Kidney (tissue), 14 donors: ENCODE results near the gene SORBS2. TPM values are rescaled to one million over a fixed set of nuclear protein-coding genes. Genes with fewer than 3 reads are reported as not detected.
A peak's percentile ranks its signal among the peaks of the same experiment; 100 is the strongest.

Experiments
- DNase-seq, 5 donors: peaks; one replicate each; pipeline ENCODE4 v3.0.0-alpha.2; 2013 to 2020
- FAIRE-seq: peaks from 2 replicates; lab custom pipeline; 2012; peaks lifted over from hg19 to GRCh38; lab: Jason Lieb, UNC
- H3K27ac ChIP-seq, 2 donors: one replicate each; pipeline ENCODE4 v1.7.0; 2013; ENCODE audit warnings: low read depth in 2 of 2, low read length in 2 of 2, inconsistent platforms in 1 of 2
- H3K27me3 ChIP-seq: one replicate; pipeline ENCODE4 v1.7.1; 2013; ENCODE audit warnings: low read length, inconsistent platforms; ENCODE audit not compliant: control insufficient read depth, insufficient read depth
- H3K36me3 ChIP-seq, 3 donors: one replicate each; pipeline versions ENCODE4 v1.7.0 to v1.7.1; 2013; ENCODE audit warnings: low read length in 3 of 3, control low read depth in 1 of 3, inconsistent platforms in 1 of 3; ENCODE audit not compliant: insufficient read depth in 3 of 3, control insufficient read depth in 2 of 3
- H3K4me1 ChIP-seq, 3 donors: one replicate each; pipeline versions ENCODE4 v1.7.0 to v1.7.1; 2013; ENCODE audit warnings: low read length in 3 of 3, inconsistent platforms in 1 of 3, low read depth in 1 of 3; ENCODE audit not compliant: control insufficient read depth in 2 of 3, insufficient read depth in 2 of 3
- H3K4me3 ChIP-seq, 3 donors: one replicate each; pipeline versions ENCODE4 v1.7.0 to v1.8.1; 2013; ENCODE audit warnings: low read length in 3 of 3, control low read depth in 1 of 3, inconsistent platforms in 1 of 3
- H3K9ac ChIP-seq, 3 donors: one replicate each; pipeline versions ENCODE4 v1.7.0 to v1.7.1; 2013; ENCODE audit warnings: low read length in 3 of 3, control low read depth in 1 of 3, inconsistent platforms in 1 of 3
- H3K9me3 ChIP-seq, 3 donors: one replicate each; pipeline versions ENCODE4 v1.7.0 to v1.7.1; 2013; ENCODE audit warnings: low read length in 3 of 3, control low read depth in 1 of 3, inconsistent platforms in 1 of 3; ENCODE audit not compliant: control insufficient read depth in 2 of 3, insufficient read depth in 1 of 3
- CTCF ChIP-seq: IDR thresholded peaks from 3 replicates; pipeline ENCODE4 v1.5.1; 2012; ENCODE audit warnings: mild to moderate bottlenecking, moderate library complexity, borderline replicate concordance; ENCODE audit not compliant: insufficient read depth; ENCODE audit errors: extremely low read depth
- intact Hi-C: fragments of 100-400 bp; cut with DNase I; formaldehyde crosslinking; loops from one replicate; pipeline ENCODE4 v1.11.1; 2022
- polyA plus RNA-seq: library from polyadenylated mRNA; stranded (reverse); fragments of 350-450 nt; fragmentation: Illumina TruSeq; extraction: RNeasy Lipid Tissue Mini Kit (QIAGEN cat#74804); gene quantifications from one replicate; pipeline ENCODE4 v1.2.3, GENCODE V29; 2014; ENCODE audit warnings: low read depth, low replicate concordance; ENCODE audit not compliant: insufficient read depth
- total RNA-seq: library from RNA; stranded (reverse); fragmentation: NEBNext Ultra II Directional; extraction: Animal tissue kit (Norgen Biotek cat#: 25700); gene quantifications from one replicate; pipeline ENCODE4 v1.2.1, GENCODE V29; 2021
- donor health status: control.
- donor health status: control.
- donor health status: control.
- donor health status: control.
- donor health status: control.
- donor health status: DM: yes; HTN: yes; CAD: no.
- donor health status: Normal renal cell carcinoma (clear cell type).

Gene SORBS2
- total and polyA plus RNA-seq, 2 donors from 2014 or later = 26.0 to 127 TPM

- TF ChIP-seq CTCF = no peak
- H3K27me3 ChIP-seq = no peaks in the 10 kb centered on the region
- DNase-seq (peak in 1 of 5 donors; percentile 21), FAIRE-seq (no peak)
- H3K36me3 ChIP-seq = no peaks in the 10 kb centered on the region
- intact Hi-C loops = no loop called here
- H3K9me3 ChIP-seq = no peaks in the 10 kb centered on the region
- peak overlapping the region; percentile 7 to 93 (median 83) for H3K4me3 ChIP-seq
- peak overlapping the region; percentile 40 to 81 for H3K27ac ChIP-seq
- H3K4me1 ChIP-seq = peaks cover 0 to under 1% (median 0%) of the 10 kb centered on the region in 3 donors
- peak overlapping the region in 2 of 3 donors; percentile 8 to 77 for H3K9ac ChIP-seq
Measured at GRCh38 chr4:185809121-185809520, 2.9 kb downstream of the SORBS2 start.

GRCh38 chr4:185805979-185806378 lies 6.0 kb downstream of the SORBS2 start:
- intact Hi-C loops = no loop called here
- Histone ChIP-seq H3K36me3 (no peaks in the 10 kb centered on the region), H3K4me1 (peaks cover 0 to 8% (median 0%) of the 10 kb centered on the region in 3 donors), H3K9me3 (no peaks in the 10 kb centered on the region), H3K4me3 (no peak overlapping the region), H3K27me3 (no peaks in the 10 kb centered on the region), H3K27ac (no peak overlapping the region), H3K9ac (no peak overlapping the region)
- no peak for DNase-seq
- TF ChIP-seq CTCF = no peak
- FAIRE-seq = no peak

GRCh38 chr4:185805262-185805802 lies 6.7 kb downstream of the SORBS2 start:
- peaks cover 0 to 8% (median 0%) of the 10 kb centered on the region in 3 donors for H3K4me1 ChIP-seq
- H3K27ac ChIP-seq = no peak overlapping the region
- DNase-seq (no peak), FAIRE-seq (no peak)
- H3K9me3 ChIP-seq = no peaks in the 10 kb centered on the region
- H3K27me3 ChIP-seq = no peaks in the 10 kb centered on the region
- no peak for TF ChIP-seq CTCF
- no peak overlapping the region for H3K9ac ChIP-seq
- H3K4me3 ChIP-seq = no peak overlapping the region
- H3K36me3 ChIP-seq = no peaks in the 10 kb centered on the region
- intact Hi-C loops = no loop called here

- no peaks in the 10 kb centered on the region for H3K27me3 ChIP-seq
- no peak overlapping the region for H3K9ac ChIP-seq
- no peak overlapping the region for H3K27ac ChIP-seq
- DNase-seq (no peak), FAIRE-seq (no peak)
- peaks cover 0 to 8% (median 0%) of the 10 kb centered on the region in 3 donors for H3K4me1 ChIP-seq
- intact Hi-C loops = no loop called here
- H3K9me3 ChIP-seq = no peaks in the 10 kb centered on the region
- H3K4me3 ChIP-seq = no peak overlapping the region
- no peak for TF ChIP-seq CTCF
- no peaks in the 10 kb centered on the region for H3K36me3 ChIP-seq
Measured at GRCh38 chr4:185803022-185803421, 9.0 kb downstream of the SORBS2 start.
